GM23338 (cell line): ENCODE measurements around the gene CCNK.

Experiments used
- CTCF ChIP-seq, 2 experiments: fragments of 200-600 bp in 1 of 2; sonication (generic) in 1 of 2; conservative IDR thresholded peaks; 2 replicates each; pipeline versions ENCODE4 v1.5.1 to v1.6.1; 2016 to 2017; ENCODE audit warnings: antibody characterized with exemption in 2 of 2, low read depth in 2 of 2, mild to moderate bottlenecking in 2 of 2, moderate library complexity in 1 of 2
- EZH2phosphoT487 ChIP-seq: fragments of 200-600 bp; sonication (generic); IDR thresholded peaks from one replicate; pipeline ENCODE4 v1.8.1; 2018; ENCODE audit warnings: antibody characterized with exemption; ENCODE audit not compliant: unreplicated experiment
- JUNB ChIP-seq: IDR thresholded peaks from one replicate; pipeline ENCODE4 v1.6.1; 2016; ENCODE audit warnings: antibody characterized with exemption; ENCODE audit not compliant: unreplicated experiment
- REST ChIP-seq: IDR thresholded peaks from one replicate; pipeline ENCODE4 v1.6.1; 2018; ENCODE audit warnings: antibody characterized with exemption; ENCODE audit not compliant: unreplicated experiment

- TF ChIP-seq JUNB (no peak), REST (no peak), CTCF (conservative IDR thresholded peaks at IDR 0.05; ENCODE audit: low read depth in 2 of 2) (peak; percentile 27 to 68), EZH2phosphoT487 (no peak)
These were observed 43.8 kb downstream of the CCNK start for GRCh38 chr14:99524804-99525698.
